D721Med (cell line): ENCODE data around the gene WFDC8.
"Not testable (repeated sequence)": the region's sequence is repeated elsewhere in the genome, so short reads cannot be mapped to it uniquely, and the experiment has no call there.

Source experiments
- DNase-seq: peaks from one replicate; pipeline ENCODE4 v3.0.0; 2011; ENCODE audit warnings: low spot score; ENCODE audit not compliant: insufficient read length
- FAIRE-seq: peaks from 2 replicates; lab custom pipeline; 2011; peaks lifted over from hg19 to GRCh38; lab: Jason Lieb, UNC
- CTCF ChIP-seq: IDR thresholded peaks from 2 replicates; pipeline ENCODE4 v1.5.1; 2012; ENCODE audit warnings: mild to moderate bottlenecking, control low read depth; ENCODE audit not compliant: insufficient read depth; ENCODE audit errors: missing control alignments

WFDC8 gene

GRCh38 chr20:45581702-45582101, 2.6 kb upstream of the WFDC8 start:
- TF ChIP-seq CTCF: no peak
- no peak for DNase-seq
- FAIRE-seq: no peak

GRCh38 chr20:45578231-45578630, 853 bp downstream of the WFDC8 start:
- FAIRE-seq: no peak
- TF ChIP-seq CTCF: no peak
- no peak for DNase-seq

GRCh38 chr20:45576995-45577394, 2.1 kb downstream of the WFDC8 start:
- TF ChIP-seq CTCF: no peak
- no peak for FAIRE-seq

GRCh38 chr20:45575931-45576330, 3.2 kb downstream of the WFDC8 start:
- TF ChIP-seq CTCF: no peak
- FAIRE-seq (no peak), DNase-seq (no peak)

More at GRCh38 chr20:45576995-45577394, 2.1 kb downstream of the WFDC8 start:
- DNase-seq: no peak

- DNase-seq, FAIRE-seq: not testable (repeated sequence)
These were observed 9.4 kb downstream of the WFDC8 start for GRCh38 chr20:45569650-45570049.

GRCh38 chr20:45564760-45565276, 14.3 kb downstream of the WFDC8 start:
- no peak for TF ChIP-seq CTCF
- no peak for DNase-seq
- no peak for FAIRE-seq

- no peak for TF ChIP-seq CTCF
- no peak for FAIRE-seq
- DNase-seq: no peak
These were observed 23.9 kb downstream of the WFDC8 start for GRCh38 chr20:45555198-45555597.

GRCh38 chr20:45552456-45552855, 26.6 kb downstream of the WFDC8 start:
- TF ChIP-seq CTCF: no peak
- DNase-seq (no peak), FAIRE-seq (no peak)
